HG03469 (cell line): ENCODE measurements around the gene ATP1B4.
"Not testable (repeated sequence)": the region's sequence is repeated elsewhere in the genome, so short reads cannot be mapped to it uniquely, and the experiment has no call there.

Experiments used
- ATAC-seq: cut with Tn5 transposase; IDR thresholded peaks from one replicate; pipeline ENCODE4 v1.9.1; 2021; ENCODE audit warnings: mild to moderate bottlenecking, moderate library complexity, moderate number of reproducible peaks; ENCODE audit not compliant: unreplicated experiment

The ATP1B4 gene

DNA sequence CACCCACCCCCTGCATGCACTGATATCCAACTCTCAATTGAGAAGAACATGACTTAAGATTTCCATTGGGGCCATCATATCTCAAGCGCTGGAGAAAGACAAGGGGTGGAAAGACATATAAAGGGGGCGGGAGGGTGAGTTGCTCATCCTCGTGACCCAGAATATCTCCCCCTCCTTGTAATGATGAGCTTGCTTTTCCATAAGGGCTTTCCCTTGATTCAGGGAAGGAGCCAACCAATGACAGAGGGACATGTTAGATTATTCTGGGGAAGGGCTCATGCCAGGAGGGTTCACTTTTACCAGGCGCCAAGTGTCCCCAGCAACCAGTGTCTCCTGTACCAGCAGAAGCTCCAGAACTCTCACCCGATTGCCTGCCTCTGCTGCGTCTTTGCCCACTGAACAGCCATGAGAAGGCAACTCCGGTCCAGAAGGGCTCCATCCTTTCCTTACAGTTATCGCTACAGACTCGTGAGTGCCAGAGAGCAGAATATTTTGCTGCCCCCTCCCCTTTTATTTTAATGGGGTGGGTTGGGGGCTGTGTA, at the start of gene ATP1B4:
TSS of gene ATP1B4 (plus strand) at position 326 of the 542 bp plus-strand sequence. CDS start at position 406, 80 bp downstream.
- no peak for ATAC-seq

DNA sequence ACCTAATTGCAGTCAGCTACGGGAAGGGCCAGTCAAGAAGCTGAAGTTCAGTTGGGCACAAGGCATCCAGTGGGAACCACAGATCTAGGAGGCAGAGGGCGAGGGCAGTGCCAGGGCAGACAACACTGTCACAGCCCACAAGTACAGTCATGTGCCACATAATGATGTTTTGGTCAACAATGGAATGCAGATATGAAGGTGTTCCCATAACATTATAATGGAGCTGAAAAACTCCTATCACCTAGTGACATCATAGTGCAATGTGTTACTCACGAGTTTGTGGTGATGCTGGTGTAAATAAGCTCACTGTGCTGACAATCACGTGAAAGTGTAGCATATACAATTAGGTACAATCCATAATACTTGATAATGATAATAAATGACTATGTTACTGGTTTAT, 46.1 kb upstream of the ATP1B4 start:
- ATAC-seq, result no peak

DNA sequence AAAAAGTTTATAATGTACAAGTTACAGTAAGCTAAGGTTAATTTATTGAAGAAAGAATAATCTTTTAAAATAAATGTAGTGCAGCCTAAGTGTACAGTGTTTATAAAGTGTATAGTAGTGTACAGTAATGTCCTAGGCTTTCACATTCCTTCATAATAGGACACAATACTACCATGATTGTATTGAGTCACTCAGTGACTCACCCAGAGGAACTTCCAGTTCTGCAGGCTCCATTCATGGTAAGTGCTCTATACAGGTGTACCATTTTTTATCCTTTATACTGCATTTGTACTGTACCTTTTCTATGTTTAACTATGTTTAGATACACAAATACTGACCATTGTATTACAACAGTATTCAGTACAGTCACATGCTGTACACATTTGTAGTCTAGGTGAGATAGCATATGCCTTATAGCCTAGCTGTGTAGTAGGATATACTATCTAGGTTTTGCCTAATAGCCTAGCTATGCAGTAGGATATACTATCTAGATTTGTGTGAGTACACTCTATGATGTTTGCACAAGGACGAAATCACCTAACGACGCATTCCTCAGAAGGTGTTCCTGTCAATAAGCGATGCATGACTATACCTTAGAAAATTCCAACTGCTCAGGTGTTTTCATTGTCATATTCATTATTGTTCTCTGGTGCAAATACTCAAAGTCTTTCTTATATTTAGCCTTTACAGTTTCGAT, 45.2 kb upstream of the ATP1B4 start:
- no peak for ATAC-seq

DNA sequence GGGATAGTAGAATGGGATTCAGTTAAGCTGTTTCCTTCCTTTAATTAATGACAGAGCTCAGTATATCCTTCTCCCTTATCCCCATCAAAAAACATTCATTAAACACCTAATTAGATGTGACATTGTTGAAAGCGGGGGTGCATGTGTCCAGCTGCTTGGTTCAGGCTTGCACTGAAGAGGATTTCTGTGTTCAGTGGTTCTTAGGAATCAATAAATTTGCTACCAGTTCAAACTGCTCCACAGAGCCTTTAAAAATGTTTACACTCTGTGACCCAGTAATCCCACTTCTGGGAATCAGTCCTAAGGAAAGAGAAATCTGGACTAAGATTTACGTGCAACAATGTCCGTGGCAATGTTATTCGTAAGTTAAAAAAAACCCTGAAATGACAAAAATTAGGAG, 43.5 kb upstream of the ATP1B4 start:
- ATAC-seq, result no peak

DNA sequence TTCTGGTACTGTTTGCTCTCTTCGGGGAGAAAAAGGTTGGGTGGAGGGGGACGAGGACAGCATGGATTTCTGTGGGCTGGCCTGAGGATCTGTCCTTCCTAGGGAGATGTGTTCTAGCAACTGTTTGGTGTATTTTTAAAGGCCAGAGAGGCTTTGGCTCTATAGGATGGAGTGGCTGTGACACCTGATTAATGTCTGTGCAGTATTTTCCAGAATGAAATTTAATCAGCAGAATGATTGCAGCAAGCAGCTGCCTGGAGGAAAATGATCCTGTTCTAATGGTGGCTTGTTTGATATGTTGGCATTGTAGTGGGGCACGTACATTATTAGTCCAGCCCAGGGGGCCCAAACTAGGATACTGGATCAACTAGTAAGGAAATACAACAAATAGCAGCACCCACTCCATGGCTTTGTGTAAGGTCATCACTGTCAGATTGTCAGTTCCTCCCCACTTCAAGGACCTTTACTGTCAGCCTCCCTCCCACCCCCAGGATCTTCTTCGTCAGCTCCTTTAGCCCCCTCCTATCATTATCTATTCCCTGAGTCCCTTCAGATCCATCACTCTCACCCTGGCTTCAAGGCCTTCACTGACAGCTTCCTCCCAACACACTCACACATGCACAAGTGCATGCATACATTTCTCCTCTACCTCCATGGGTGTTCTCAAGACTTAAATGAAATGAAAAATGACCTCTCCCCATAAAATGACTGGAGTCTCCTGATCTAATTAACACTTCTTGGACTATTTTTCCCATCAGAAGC, 40.2 kb upstream of the ATP1B4 start:
- no peak for ATAC-seq

DNA sequence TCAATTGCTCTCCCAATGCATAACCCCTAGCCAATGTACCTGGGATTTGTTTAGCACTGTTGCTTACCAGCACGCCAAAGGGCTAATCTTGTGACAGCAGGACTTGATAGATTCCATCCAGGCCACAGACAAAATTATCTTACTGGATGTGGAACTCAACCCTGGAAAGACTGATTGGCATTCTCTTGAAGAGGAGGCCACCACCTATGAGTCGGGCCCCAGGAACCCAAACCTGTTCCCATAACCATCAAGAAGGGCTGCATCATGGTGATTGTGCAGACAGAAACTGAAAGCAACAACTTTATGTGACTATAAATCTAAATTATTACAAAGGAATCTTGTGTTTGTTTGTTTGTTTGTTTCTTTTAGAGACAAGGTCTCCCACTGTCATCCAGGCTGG, 30.8 kb upstream of the ATP1B4 start:
- no peak for ATAC-seq

DNA sequence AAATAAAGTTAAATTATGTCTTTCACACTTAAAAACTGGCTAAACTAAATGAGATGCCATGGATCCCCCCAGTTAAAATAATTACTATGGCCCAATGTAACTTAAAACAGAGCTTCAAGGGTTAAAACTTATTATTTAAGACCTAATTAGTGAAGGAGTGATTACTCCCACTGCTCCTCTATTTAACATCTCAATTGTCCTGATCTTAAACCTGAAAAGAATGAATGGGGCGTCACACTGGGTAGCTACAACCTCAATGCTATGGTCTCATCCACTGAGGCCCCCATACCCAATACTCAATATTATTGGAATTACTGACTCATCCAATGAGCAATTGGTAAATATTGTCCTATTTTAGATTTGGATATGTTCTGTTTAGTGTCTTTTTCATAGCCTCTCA, 29.5 kb upstream of the ATP1B4 start:
- ATAC-seq, result no peak

DNA sequence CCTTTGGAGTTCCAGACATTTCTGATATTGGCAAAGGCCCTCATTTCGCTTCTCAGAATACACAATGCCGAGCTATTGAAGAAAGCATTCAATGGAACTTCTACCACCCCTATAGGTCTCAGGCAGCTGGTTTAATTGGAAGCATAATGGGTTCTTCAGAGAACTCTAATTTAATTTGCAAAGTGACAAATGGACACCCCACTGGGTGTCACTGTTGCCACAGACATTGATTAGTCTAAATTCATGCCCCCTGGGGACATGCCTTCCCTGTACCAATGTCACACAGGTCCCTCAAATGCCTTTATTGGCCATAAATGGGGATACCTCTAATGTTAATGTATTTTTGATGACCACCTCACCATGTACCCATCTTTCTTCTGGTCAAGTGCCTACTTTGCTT, 27.7 kb upstream of the ATP1B4 start:
- no peak for ATAC-seq

DNA sequence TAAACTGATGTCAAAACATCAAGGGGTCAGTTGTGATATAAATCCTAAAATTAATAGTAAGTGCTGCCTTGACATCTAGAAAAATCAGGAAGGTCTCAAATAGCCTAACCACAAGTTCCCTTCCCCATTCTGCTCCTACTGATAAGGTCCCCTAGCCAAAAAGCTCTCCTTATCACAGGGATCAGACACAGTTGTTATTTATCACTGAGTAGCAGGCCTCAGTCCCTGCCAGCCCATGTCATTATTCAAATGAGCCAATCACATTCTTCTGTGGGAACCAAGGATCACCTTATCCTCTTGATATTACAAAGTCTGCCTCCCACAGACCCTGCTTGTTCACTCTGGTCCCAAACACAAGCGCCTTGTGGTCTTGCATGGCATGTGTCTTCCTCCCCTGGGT, 27.3 kb upstream of the ATP1B4 start:
- ATAC-seq, result no peak

DNA sequence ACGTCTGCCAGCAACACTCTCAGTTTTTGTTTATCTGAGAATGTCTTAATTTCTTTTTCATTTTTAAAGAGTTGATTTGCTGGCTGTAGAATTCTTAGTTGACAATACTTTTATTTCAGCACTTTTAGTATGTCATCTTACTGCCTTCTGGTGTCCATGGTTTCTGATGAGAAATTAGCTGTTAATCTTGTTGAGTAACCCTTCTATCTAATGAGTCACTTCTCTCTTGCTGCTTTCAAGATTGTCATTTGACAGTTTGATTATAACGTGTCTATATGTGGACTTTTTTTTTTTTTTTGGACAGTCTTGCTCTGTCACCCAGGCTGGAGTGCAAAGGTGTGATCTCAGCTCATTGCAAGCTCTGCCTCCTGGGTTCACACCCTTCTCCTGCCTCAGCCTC, 26.6 kb upstream of the ATP1B4 start:
- no peak for ATAC-seq

DNA sequence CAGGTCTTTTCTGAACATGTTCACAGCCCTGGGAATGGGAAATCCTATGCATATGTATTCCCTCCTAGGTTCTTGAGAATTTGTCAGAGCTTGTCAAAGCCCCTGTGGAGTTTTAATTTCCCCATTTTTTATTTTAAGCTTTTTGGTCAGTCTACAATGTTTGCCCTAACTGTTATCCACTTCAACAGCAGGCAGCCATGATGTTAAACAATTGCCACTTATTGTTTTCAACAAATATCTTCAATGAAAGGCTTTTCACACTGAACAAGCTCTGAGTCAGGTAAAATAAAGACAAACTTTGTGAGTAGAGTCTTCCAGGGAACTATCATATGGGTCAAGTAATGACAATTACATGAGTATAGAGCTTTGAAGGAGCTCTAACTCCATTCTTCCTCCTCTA, 25.0 kb upstream of the ATP1B4 start:
- no peak for ATAC-seq

DNA sequence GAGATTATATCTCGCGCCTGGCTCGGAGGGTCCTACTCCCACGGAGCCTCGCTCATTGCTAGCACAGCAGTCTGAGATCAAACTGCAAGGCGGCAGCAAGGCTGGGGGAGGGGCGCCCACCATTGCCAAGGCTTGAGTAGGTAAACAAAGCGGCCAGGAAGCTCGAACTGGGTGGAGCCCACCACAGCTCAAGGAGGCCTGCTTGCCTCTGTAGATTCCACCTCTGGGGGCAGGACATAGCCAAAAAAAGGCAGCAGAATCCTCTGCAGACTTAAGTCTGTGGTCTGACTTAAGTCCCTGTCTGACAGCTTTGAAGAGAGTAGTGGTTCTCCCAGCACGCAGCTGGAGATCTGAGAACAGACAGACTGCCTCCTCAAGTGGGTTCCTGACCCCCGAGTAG, 17.3 kb upstream of the ATP1B4 start:
- not testable (repeated sequence) for ATAC-seq

DNA sequence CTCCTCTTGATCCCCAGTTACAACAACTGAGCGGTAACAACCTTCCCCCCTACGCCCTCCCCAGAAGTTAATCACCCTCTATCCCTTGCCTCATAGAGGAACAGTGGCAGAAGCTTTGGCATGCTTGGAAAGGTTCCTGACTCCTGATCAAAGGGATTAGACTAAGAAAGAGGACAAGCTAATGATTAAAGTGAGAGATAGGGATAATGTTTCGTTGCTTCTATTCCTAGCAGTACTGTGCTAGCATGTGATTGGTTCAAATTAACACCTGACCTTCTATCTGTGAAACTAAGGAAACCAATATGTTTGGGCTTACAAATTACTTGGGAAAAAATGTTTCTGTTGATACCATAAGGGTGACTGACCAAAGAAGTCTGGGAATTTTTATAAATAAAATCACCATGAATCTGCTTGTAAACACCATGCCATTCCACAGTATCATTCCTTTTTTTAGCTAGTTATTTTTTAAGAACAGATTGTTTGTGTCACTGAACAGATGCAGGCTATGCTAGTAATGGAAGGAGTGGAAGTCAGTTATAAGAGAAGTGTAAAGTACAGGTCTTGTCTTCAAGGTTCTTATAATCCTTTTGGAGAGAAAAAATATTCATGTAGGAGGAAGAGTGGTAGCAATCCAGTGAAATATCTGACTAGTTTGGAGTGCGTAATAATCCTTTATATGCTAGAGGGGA, 11.3 kb upstream of the ATP1B4 start:
- ATAC-seq, result no peak

DNA sequence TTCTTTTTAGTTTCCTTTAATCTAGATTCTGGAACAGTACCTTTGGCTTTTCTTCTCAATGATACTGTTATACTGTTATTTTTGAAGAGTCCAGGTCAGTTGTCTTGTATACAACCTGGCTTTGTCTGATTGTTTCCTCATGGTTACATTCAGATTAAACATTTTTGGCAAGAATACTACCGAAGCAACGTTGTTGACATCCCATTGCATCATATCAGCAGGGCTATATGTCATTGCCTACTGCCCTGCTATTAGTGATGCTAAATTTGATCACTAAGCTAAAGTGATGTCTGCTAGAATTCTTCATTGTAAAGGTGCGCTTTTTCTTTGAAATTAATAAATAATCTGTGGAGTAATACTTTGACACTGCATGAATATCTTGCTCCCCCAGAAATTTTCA, 5.8 kb upstream of the ATP1B4 start:
- ATAC-seq, result no peak

DNA sequence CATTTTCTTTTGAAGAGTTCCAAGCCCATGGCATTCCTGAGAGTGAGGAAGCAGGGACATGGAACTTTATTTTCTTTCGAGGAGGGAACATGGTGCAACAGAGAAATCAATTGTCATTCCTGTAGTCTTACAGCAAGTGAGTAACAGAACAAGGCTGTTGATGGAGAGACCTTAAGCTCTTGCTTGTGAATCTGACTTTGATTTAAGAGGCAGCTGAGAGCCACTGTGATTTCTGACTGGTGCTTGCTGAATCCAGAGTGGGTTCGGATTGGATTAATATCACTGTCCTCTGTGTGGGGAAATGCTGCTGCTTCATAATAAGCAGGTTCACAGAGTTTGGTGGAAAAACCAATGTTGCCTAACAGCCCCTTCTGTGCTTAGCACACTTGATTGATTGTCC, 4.7 kb upstream of the ATP1B4 start:
- no peak for ATAC-seq

DNA sequence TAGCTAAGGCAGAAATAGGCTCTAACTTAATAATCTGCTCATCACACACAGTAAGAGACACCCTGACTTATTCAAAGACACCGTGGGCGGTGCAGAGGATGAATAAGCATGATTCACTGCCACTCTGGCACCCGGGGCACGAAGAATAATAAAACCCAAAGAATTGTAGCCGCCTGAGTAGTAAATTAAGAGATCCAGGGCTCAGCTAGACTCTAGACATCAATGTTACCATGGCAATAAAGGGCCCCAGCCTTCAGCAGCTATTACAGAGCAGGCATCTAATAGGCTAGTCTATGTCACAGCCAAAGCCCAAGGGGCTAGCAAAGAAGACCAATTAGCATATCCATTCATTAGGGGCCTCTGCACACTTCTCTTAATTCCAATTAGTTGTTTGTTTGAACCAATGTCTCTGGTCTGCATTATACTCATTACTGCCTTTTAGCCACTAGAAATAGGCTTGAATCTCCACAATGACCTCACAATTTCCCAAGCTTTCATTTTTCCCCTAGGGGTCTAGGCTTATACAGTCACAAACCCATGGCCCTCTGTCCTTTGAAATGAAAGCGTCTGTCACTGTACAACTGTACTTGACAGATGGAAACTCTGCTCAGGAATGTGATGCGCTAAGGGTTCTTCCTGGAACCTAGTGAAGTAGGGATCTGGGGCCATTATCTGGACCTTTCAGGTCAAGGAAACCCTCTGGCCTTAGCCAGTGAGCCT, 3.0 kb upstream of the ATP1B4 start:
- ATAC-seq, result no peak

DNA sequence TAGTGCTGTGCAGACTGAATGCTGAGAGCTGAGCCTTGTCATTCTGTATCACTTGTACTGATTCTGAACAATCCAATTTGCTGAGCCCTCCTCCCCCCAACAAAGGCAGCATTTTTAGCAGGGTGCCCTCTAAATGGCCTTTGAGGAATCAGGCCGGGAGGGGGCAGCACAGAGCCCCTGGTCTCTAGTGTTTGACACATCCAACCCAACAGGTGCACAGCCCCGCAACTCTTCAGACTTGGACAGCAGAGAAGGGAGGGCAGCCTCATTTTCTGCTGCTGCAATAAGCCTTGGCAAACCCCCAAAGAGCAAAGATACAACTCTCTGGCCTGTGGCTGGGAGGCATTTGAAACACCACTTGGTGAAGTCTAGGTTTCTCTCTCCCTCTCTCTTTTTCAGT, 3.4 kb downstream of the ATP1B4 start:
- no peak for ATAC-seq

DNA sequence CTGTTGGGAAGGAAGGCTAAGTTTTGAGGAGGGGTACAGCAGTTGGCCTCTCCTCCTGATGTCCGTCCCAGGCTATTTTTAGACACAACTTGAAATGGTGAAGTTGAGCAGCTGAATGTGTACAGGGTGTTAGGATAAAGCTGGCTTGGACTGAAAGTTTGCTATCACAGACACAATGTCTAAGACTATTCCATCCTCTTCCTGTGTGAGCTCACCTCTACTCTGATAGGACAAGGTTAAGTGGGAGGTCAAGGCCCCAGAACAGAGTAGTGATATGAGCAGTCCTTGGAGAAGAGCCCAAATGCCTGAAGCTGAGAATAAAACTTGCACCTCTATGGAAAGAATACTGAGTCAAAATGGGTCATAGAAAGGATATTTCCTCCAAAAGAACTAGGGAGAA, 4.1 kb downstream of the ATP1B4 start:
- no peak for ATAC-seq

DNA sequence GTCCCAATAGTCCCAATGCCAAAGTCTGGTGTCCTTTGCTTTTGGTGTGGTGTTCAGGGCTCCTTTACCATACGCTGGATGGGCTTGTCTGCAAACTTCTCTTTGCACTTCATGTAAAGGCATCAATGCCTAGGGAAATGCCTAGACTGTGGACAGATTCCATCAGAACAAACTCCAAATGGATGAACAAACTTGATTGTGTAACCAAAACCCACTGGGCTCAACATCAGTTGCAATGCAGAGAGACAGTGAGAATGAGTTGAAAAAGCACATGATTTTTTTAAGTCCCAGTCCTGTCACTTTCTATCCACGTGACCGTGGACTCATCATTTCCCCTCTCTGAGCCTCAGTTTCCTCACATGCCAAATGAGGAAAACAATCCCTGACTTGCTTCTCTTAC, 4.9 kb downstream of the ATP1B4 start:
- no peak for ATAC-seq

DNA sequence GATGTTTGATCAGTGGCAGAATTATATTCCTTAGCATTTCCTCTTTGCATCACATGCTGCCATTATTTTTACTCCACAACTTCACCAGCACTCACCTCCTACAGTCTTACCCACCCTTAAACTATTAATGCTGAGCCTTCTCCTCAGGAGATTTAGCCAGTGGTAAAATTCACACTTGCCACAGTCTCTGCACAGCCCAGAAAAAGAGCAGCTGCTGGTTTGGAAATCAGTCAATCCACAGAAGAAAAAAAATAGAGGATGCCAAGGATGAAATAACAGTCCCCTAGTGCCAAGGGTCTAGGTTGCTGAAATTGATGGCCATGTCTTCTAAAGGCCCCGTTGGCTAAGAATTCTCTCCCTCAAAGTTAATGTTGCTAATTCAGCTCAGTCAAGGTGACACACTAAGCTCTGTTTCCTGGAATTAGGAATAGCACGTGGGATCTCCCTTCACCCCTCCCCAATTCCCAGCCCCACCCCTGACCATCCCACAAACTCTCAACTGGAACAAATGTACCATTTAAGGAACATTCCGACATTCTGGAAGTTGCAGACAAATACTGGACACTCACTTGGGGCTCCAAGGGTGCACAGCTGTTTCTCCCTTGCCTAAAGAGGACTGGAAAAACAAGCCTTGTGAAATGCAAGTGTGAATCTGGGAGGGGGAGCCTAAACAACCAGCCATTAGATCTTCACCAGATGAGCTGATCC, 5.7 kb downstream of the ATP1B4 start:
- no peak for ATAC-seq
